ENCODE results near the gene BLOC1S6.

BLOC1S6 gene

GRCh38 chr15:45650889-45651525 lies 63.8 kb downstream of the BLOC1S6 start:
- no peak overlapping the region for H3K4me3 ChIP-seq (ENCODE audit: low read length)
- H3K27me3 ChIP-seq (replicated peaks; ENCODE audit: insufficient read depth, low read length), result no peaks in the 10 kb centered on the region
- H3K9ac ChIP-seq (ENCODE audit: low read length), result no peak overlapping the region
- no peak overlapping the region for H3K4me2 ChIP-seq (ENCODE audit: low read depth, low read length)
- H3K27ac ChIP-seq (ENCODE audit: low read length), result no peak overlapping the region
- no peak for DNase-seq
- H3K79me2 ChIP-seq (ENCODE audit: low read length), result peaks cover 89% of the 10 kb centered on the region
- H4K20me1 ChIP-seq (ENCODE audit: insufficient read depth, low read length), result no peaks in the 10 kb centered on the region
- H3K36me3 ChIP-seq (replicated peaks; ENCODE audit: insufficient read depth, low read length), result no peaks in the 10 kb centered on the region
- no peak overlapping the region for H2AFZ ChIP-seq (ENCODE audit: low read length)
- no peak for TF ChIP-seq EZH2 (optimal IDR thresholded peaks at IDR 0.05; ENCODE audit: low read depth, low read length)
- no peak for TF ChIP-seq CTCF (IDR thresholded peaks at IDR 0.05; ENCODE audit: low read length)
- TF ChIP-seq EZH2phosphoT487 (IDR thresholded peaks at IDR 0.05; ENCODE audit: low read length), result no peak
- peaks cover 16% of the 10 kb centered on the region for H3K4me1 ChIP-seq (ENCODE audit: low read length)
- H3K9me2 ChIP-seq (replicated peaks; ENCODE audit: insufficient read depth, low read length), result no peaks in the 10 kb centered on the region
- H3F3A ChIP-seq (ENCODE audit: insufficient read depth, low read length), result peaks cover 16% of the 10 kb centered on the region
- no peaks in the 10 kb centered on the region for H3K9me3 ChIP-seq (replicated peaks; ENCODE audit: insufficient read depth, low read length)

- no peaks in the 10 kb centered on the region for H3K36me3 ChIP-seq (replicated peaks; ENCODE audit: insufficient read depth, low read length)
- H3K4me3 ChIP-seq (ENCODE audit: low read length), result no peak overlapping the region
- H3K9ac ChIP-seq (ENCODE audit: low read length), result no peak overlapping the region
- no peak overlapping the region for H2AFZ ChIP-seq (ENCODE audit: low read length)
- peaks cover 4% of the 10 kb centered on the region for H3F3A ChIP-seq (ENCODE audit: insufficient read depth, low read length)
- DNase-seq, result no peak
- H3K4me1 ChIP-seq (ENCODE audit: low read length), result peaks cover 3% of the 10 kb centered on the region
- peaks cover 88% of the 10 kb centered on the region for H3K79me2 ChIP-seq (ENCODE audit: low read length)
- no peak overlapping the region for H3K27ac ChIP-seq (ENCODE audit: low read length)
- no peaks in the 10 kb centered on the region for H3K9me3 ChIP-seq (replicated peaks; ENCODE audit: insufficient read depth, low read length)
- no peak overlapping the region for H3K4me2 ChIP-seq (ENCODE audit: low read depth, low read length)
- H3K9me2 ChIP-seq (replicated peaks; ENCODE audit: insufficient read depth, low read length), result no peaks in the 10 kb centered on the region
- H3K27me3 ChIP-seq (replicated peaks; ENCODE audit: insufficient read depth, low read length), result no peaks in the 10 kb centered on the region
- no peak for TF ChIP-seq CTCF (IDR thresholded peaks at IDR 0.05; ENCODE audit: low read length)
- no peak for TF ChIP-seq EZH2phosphoT487 (IDR thresholded peaks at IDR 0.05; ENCODE audit: low read length)
- no peak for TF ChIP-seq EZH2 (optimal IDR thresholded peaks at IDR 0.05; ENCODE audit: low read depth, low read length)
- H4K20me1 ChIP-seq (ENCODE audit: insufficient read depth, low read length), result no peaks in the 10 kb centered on the region
These were observed 66.7 kb downstream of the BLOC1S6 start for GRCh38 chr15:45653702-45654424.

- H3K36me3 ChIP-seq (replicated peaks; ENCODE audit: insufficient read depth, low read length), result no peaks in the 10 kb centered on the region
- H3K27me3 ChIP-seq (replicated peaks; ENCODE audit: insufficient read depth, low read length), result no peaks in the 10 kb centered on the region
- H3K27ac ChIP-seq (ENCODE audit: low read length), result no peak overlapping the region
- no peak overlapping the region for H3K9ac ChIP-seq (ENCODE audit: low read length)
- no peak overlapping the region for H3K4me2 ChIP-seq (ENCODE audit: low read depth, low read length)
- no peaks in the 10 kb centered on the region for H3K4me1 ChIP-seq (ENCODE audit: low read length)
- peaks cover 79% of the 10 kb centered on the region for H3K79me2 ChIP-seq (ENCODE audit: low read length)
- no peak overlapping the region for H3K4me3 ChIP-seq (ENCODE audit: low read length)
- H3K9me3 ChIP-seq (replicated peaks; ENCODE audit: insufficient read depth, low read length), result no peaks in the 10 kb centered on the region
- no peaks in the 10 kb centered on the region for H4K20me1 ChIP-seq (ENCODE audit: insufficient read depth, low read length)
- TF ChIP-seq EZH2 (optimal IDR thresholded peaks at IDR 0.05; ENCODE audit: low read depth, low read length) (no peak), CTCF (IDR thresholded peaks at IDR 0.05; ENCODE audit: low read length) (no peak), EZH2phosphoT487 (IDR thresholded peaks at IDR 0.05; ENCODE audit: low read length) (no peak)
- no peaks in the 10 kb centered on the region for H3F3A ChIP-seq (ENCODE audit: insufficient read depth, low read length)
- DNase-seq, result no peak
- no peak overlapping the region for H2AFZ ChIP-seq (ENCODE audit: low read length)
- no peaks in the 10 kb centered on the region for H3K9me2 ChIP-seq (replicated peaks; ENCODE audit: insufficient read depth, low read length)
These were observed 67.6 kb downstream of the BLOC1S6 start for GRCh38 chr15:45654749-45655148.

All from MM.1S (cell line).